HG03520 (cell line): ENCODE measurements around the gene PLCB2.

Experiments
- ATAC-seq: cut with Tn5 transposase; IDR thresholded peaks from one replicate; pipeline ENCODE4 v1.9.1; 2021; ENCODE audit warnings: mild to moderate bottlenecking, moderate library complexity; ENCODE audit not compliant: unreplicated experiment

Gene PLCB2

GRCh38 chr15:40306371-40306770 lies 1.4 kb downstream of the PLCB2 start:
- no peak for ATAC-seq

GRCh38 chr15:40305281-40305680 lies 2.5 kb downstream of the PLCB2 start:
- no peak for ATAC-seq

- ATAC-seq = no peak
Measured at GRCh38 chr15:40303576-40303975, 4.2 kb downstream of the PLCB2 start.

- no peak for ATAC-seq
Measured at GRCh38 chr15:40302981-40303380, 4.8 kb downstream of the PLCB2 start.

- ATAC-seq = no peak
Measured at GRCh38 chr15:40302288-40302886, 5.3 kb downstream of the PLCB2 start.

GRCh38 chr15:40301467-40302179 lies 6.1 kb downstream of the PLCB2 start:
- no peak for ATAC-seq

GRCh38 chr15:40300771-40301170 lies 7.0 kb downstream of the PLCB2 start:
- no peak for ATAC-seq

GRCh38 chr15:40300367-40300766 lies 7.4 kb downstream of the PLCB2 start:
- ATAC-seq = no peak

GRCh38 chr15:40298216-40298935 lies 9.4 kb downstream of the PLCB2 start:
- no peak for ATAC-seq

- no peak for ATAC-seq
Measured at GRCh38 chr15:40297356-40297755, 10.4 kb downstream of the PLCB2 start.

- ATAC-seq = no peak
Measured at GRCh38 chr15:40296561-40297230, 11.0 kb downstream of the PLCB2 start.

- no peak for ATAC-seq
Measured at GRCh38 chr15:40295877-40296560, 11.7 kb downstream of the PLCB2 start.

- ATAC-seq = no peak
Measured at GRCh38 chr15:40295297-40295696, 12.4 kb downstream of the PLCB2 start.

- no peak for ATAC-seq
Measured at GRCh38 chr15:40293905-40294895, 13.5 kb downstream of the PLCB2 start.

- no peak for ATAC-seq
Measured at GRCh38 chr15:40293006-40293405, 14.7 kb downstream of the PLCB2 start.

GRCh38 chr15:40292246-40292645 lies 15.5 kb downstream of the PLCB2 start:
- ATAC-seq = no peak

- ATAC-seq = no peak
Measured at GRCh38 chr15:40290918-40291574, 16.7 kb downstream of the PLCB2 start.

GRCh38 chr15:40290545-40290917 lies 17.2 kb downstream of the PLCB2 start:
- no peak for ATAC-seq

GRCh38 chr15:40289140-40289775 lies 18.5 kb downstream of the PLCB2 start:
- ATAC-seq = no peak
